ENCODE measurements around the gene PPP1R12B.

PPP1R12B gene

DNA sequence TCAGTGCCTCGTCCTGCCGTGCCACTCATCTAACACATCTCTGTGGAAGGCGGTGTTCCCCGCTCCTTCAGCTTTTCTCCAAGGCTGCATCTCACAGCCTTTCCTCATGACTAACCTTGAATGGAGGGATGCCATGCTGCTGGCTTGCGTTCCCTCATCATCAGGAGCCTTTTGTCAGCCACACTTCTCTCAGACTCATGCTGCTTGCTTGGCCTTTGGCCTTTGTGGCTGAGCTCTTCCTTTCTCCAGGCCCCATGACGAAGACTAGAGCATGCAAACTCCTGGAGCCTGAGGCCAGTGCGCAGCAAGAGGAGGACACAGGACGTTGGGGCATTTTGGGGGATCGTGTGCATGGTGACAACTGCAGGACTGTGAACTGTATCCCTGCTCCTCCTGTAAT lies 291.0 kb downstream of the PPP1R12B start:
- DNase-seq = no peak

DNA sequence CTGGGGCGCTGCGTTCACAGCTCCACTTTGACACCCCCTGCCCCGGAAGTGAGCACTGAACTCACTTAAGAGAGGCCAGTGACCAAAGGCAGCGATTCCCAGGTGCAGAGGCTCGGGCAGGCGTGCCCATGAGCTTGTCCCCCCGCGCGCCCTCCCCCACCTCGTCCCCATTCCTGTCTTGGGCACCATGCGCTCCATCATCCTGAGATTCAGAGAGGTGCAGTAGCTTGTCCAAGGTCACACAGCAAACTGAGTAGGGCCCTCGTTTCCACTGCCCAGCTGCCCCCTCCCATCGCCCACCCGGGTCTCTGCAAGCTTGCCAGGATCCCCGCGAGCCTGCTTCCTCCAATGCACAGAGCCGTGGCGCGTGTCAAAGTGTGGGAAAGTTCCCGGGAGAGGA lies 293.7 kb downstream of the PPP1R12B start:
- DNase-seq = no peak

Measured in stimulated activated CD4-positive, alpha-beta T cell treated with anti-CD3 and anti-CD28 coated beads, Interleukin-4, amount 100 ng/mL, for 4 hours (primary cell).